NK-92 (cell line): ENCODE measurements around the gene PCDH20.
"Not testable (repeated sequence)": the region's sequence is repeated elsewhere in the genome, so short reads cannot be mapped to it uniquely, and the experiment has no call there.

Source experiments
- DNase-seq: peaks from one replicate; lab custom pipeline; 2025; ENCODE audit not compliant: unreplicated experiment; lab: John Stamatoyannopoulos, UW

The PCDH20 gene, protein sequence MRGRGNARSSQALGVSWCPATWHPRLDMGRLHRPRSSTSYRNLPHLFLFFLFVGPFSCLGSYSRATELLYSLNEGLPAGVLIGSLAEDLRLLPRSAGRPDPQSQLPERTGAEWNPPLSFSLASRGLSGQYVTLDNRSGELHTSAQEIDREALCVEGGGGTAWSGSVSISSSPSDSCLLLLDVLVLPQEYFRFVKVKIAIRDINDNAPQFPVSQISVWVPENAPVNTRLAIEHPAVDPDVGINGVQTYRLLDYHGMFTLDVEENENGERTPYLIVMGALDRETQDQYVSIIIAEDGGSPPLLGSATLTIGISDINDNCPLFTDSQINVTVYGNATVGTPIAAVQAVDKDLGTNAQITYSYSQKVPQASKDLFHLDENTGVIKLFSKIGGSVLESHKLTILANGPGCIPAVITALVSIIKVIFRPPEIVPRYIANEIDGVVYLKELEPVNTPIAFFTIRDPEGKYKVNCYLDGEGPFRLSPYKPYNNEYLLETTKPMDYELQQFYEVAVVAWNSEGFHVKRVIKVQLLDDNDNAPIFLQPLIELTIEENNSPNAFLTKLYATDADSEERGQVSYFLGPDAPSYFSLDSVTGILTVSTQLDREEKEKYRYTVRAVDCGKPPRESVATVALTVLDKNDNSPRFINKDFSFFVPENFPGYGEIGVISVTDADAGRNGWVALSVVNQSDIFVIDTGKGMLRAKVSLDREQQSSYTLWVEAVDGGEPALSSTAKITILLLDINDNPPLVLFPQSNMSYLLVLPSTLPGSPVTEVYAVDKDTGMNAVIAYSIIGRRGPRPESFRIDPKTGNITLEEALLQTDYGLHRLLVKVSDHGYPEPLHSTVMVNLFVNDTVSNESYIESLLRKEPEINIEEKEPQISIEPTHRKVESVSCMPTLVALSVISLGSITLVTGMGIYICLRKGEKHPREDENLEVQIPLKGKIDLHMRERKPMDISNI

DNA sequence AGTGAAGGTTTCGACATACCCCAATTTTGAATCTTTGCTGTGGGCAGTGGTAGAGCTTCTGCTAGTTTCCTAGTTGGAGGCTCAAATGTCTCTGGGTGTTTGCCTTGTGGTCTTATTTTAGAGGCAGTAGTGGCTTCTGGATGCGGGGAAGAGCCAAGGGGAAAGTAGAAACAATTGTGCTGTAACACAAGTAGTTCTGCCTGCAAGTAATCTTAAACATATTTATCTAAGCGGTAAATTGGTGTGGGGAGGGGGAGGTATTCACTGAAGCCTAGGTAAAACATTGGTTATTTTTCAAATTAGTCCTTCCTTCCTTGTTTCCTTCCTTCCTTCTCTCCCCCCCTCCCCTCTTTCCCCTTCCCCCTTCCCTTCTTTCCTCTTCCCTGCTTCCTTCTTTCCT lies at the start of gene PCDH20:
TSS of gene PCDH20 (minus strand) at position 101 of the 400 bp plus-strand sequence. CDS start 691 bp downstream, outside the sequence.
- no peak for DNase-seq

DNA sequence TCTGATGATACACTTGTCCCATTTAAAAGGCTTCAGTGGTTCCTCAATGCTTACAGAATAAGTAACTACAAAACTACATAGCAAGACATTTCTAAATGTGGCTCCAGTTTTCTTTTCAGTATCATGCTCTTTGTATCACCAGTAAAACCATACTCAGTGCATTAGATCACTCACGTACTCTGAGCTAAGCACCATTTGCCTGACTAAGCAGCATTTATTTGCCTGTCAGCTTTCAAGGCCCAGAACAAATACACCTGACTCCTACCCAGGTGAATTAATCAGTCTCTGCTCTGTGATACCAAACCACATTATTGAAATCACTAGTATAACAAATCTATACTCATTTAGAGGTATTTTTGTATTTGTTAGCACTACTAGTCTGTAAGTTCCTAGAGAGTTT lies 47.4 kb upstream of the PCDH20 start:
- DNase-seq = no peak

GRCh38 chr13:61453121-61453520 lies 37.5 kb upstream of the PCDH20 start:
- no peak for DNase-seq

- DNase-seq = no peak
Measured at GRCh38 chr13:61432029-61432428, 16.4 kb upstream of the PCDH20 start.

DNA sequence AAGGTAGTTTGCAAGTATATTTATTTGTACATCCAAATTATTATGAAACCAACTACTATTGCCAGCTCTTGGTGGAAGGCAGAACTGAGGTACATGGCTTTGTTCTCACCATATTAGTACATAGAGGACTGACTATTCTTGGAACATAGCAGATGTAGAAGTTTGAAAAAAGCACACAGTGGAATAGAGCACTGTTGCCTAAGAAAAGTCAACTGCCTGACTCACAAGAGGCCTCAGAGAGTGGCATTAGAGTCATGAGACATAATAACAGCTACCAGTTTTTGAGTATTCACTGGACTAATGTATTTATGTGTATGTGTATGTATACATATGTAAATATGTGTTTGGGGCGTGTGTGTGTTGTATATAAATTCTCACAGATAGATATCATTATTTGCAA lies 8.3 kb upstream of the PCDH20 start:
- DNase-seq = no peak

GRCh38 chr13:61417086-61417570 lies 1.5 kb upstream of the PCDH20 start:
- DNase-seq = no peak

DNA sequence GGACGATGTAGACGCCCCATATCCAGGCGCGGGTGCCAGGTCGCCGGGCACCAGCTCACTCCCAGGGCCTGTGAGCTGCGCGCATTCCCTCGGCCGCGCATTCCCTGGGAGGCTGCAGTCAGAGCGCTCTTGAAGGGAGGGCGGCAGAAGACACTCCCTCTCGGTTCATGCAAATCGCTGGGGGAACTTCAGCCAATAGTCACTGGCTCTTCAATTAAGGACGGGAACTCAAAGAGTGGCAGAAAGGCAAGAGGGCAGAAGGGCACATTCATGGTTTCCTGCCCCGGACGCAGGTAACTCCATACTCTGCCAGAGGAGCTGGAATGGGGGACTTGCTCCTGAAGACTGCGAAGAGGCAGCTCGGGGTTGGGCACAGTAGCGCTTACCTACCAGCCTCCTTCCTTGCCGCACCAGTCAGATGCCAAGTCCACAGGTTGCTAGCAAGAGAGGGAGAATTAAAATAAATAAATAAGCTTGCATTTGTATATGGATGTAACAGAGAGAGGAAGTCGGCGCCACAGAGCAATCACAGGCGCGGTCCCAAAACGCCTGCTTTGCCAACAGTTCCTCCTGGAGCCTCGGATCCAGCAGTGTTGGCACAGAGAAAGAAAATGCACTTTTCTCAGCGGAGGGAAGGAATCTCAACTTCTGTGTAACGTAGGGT lies 459 bp downstream of the PCDH20 start:
- DNase-seq = no peak

DNA sequence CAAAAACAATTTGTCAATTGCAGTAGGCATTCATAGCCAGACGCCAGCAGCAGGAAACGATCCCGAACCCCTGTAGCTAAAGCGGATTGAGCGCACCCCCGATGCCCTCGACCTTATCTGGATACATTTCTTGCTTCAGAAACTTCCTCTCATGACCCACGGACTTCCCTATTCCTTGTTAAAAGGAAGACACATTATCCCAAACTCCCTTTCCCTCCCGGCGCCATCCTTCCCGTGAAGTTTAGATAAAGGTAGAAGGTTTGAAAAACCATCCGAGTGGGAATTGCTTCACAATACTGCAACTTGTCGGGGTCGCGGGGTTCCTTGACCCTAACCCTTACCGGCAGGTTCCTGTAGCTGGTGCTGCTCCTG lies 977 bp downstream of the PCDH20 start:
- DNase-seq = no peak

DNA sequence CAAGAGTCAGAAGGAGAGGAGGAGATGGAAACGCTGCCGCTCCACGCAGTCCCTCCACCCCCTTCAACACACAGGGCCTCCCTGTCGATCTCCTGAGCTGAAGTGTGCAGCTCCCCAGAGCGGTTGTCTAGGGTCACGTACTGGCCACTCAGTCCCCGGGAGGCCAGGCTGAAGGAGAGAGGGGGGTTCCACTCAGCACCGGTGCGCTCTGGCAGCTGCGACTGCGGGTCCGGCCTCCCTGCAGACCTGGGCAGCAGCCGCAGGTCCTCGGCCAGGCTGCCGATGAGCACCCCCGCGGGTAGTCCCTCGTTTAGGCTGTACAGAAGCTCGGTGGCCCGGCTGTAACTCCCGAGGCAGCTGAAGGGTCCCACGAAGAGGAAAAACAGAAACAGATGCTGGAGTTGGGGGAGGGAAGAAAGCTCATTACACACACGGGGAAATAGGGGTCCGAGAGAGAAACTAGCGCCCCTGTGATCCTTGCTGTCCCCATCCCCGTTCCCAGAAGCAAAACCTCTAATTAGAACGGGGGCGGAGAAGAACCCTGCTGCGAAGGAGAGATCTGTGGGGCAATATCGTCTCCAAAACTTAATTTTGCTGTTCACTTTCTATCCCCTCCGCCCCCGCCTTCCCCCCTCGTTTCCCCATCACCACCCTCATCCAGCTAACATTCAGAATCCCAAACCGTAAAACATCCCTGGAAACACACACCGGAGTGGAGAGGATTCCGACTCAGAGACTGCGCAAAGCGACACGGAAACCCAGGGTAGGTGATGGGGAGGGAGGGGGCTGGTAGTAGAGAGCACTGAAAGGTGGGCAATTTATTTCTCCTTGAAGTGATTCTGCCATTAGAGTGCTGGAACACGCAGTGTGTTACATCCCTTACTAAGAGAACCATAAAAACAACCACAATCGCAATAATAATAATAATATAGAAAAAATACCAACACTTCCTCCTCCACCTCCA lies 1.8 kb downstream of the PCDH20 start:
- no peak for DNase-seq

GRCh38 chr13:61410669-61411297 lies 4.9 kb downstream of the PCDH20 start:
- DNase-seq = no peak

DNA sequence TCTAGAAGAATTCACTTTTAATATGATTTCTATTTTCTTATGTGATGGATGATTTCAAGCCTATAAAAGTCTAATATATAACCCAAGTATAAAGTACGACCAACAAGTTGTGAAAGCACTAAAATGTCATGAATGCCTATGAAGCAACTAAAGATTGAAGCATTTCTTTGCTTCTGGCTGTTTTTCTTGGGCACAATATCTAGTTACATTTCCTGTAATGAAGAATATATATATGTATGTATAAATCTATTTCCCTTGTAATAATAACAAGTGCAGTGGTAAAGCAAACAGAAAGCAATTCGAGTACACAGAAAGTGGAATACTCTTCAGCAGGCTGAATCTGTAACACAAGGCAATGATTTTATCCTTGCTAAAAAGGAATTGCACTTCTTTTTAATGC lies 5.4 kb downstream of the PCDH20 start:
- no peak for DNase-seq

- DNase-seq = no peak
Measured at GRCh38 chr13:61408571-61408970, 7.1 kb downstream of the PCDH20 start.

DNA sequence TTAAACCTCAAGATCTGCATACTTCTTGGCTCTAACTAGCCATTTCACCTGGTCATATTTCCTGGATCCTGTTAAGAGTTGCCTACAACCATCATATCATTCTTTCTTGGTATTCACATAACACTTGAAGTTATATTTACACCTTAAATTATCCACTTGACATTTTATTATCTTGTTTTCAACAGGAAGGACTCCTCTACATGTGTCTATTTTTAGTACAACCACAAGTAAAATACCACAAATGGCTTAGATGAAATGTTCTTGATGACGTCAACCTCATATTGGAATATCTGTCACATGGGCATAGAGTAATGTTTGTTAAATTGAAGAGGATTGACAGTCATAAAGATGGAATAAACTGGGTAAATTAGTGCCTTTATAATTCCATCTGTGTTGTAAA lies 9.4 kb downstream of the PCDH20 start:
- DNase-seq = no peak

- DNase-seq = no peak
Measured at GRCh38 chr13:61396121-61396520, 19.5 kb downstream of the PCDH20 start.

GRCh38 chr13:61391426-61391825 lies 24.2 kb downstream of the PCDH20 start:
- DNase-seq = no peak

DNA sequence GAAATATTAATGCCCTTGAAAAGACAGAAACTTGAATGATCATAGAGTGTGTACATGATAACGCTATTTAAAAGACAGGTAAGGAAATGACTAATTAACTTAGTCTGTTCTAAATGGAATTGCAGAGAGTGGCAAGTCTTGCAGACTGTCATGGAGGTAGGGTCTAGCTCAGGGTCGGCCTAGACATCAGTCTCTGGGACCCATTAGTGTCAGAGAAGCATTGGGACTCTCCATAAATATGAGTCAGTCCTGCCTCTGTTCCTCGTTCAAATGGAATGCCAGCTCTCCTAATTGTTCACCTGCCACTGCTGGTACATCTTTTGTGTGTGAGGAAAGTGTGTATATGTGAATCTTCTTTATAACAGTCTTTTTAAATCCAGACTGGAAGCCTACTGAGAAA lies 28.0 kb downstream of the PCDH20 start:
- DNase-seq = no peak

DNA sequence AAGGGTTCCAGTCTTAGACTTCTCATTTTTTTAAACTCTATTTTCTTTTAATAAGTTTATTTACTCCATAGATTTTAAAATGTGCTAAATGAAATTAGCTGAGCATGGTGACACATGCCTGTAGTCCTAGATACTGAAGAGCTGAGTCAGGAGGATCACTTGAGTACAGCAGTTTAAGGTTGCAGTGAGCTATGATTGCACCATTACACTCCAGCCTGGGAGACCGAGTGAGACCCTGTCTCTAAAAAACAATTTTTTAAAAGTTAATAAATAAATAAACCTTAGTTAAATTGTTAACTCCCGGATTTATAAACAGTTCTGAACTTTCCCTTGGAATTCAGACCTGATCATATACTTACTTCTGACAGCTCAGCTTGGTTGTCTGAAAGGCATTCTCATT lies 32.5 kb downstream of the PCDH20 start:
- DNase-seq = no peak

DNA sequence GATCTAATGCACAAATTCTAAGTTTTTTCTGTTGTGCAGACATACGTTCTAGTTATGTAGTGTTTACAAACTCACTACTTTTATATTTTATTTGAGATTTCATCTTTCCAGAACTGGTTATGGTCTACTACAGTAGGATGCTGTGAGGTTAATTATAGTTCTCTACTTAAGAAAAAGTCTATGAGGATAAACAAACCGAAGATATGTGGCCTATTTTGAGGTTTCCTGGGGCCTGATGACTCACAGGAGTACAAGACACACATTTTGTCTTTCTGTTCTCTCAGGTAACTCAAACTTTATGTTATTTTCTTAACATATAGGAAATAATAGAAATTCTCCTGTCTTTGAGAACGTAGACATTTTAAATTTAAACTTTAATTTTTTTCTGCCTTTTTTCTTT lies 45.1 kb downstream of the PCDH20 start:
- DNase-seq = no peak

DNA sequence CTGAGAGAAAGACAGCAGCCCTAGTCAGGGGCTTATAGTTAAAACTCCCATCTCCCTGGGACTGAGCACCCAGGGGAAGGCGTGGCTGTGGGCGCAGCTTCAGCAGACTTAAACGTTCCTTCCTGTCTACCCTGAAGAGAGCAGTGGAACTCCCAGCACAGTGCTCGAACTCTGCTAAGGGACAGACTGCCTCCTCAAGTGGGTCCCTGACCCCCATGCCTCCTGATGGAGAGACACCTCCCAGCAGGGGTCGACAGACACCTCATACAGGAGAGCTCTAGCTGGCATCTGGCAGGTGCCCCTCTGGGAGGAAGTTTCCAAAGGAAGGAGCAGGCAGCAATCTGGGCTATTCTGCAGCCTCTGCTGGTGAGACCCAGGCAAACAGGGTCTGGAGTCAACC lies 51.0 kb downstream of the PCDH20 start:
- not testable (repeated sequence) for DNase-seq

GRCh38 chr13:61362522-61362921 lies 53.1 kb downstream of the PCDH20 start:
- no peak for DNase-seq
